Thyroid gland (tissue), 4 donors: ENCODE results near the gene PTPRN2.

Source experiments
- POLR2A ChIP-seq, 2 donors: fragments of 450-650 bp; IDR thresholded peaks; one replicate each; pipeline ENCODE4 v1.6.1; 2017; ENCODE audit warnings: antibody characterized with exemption in 2 of 2, mild to moderate bottlenecking in 2 of 2, moderate library complexity in 1 of 2
- TF ChIP-seq, protein P1 (sequence below), 6 experiments: fragments of 200-600 bp in 3 of 6; fragments of 450-650 bp in 3 of 6; sonication (generic) in 3 of 6; IDR thresholded peaks; one replicate each; pipeline ENCODE4 v1.5.1; 2016 to 2019; ENCODE audit warnings: antibody characterized with exemption in 6 of 6, mild to moderate bottlenecking in 2 of 6, inconsistent platforms in 1 of 6, moderate library complexity in 1 of 6

DNA sequence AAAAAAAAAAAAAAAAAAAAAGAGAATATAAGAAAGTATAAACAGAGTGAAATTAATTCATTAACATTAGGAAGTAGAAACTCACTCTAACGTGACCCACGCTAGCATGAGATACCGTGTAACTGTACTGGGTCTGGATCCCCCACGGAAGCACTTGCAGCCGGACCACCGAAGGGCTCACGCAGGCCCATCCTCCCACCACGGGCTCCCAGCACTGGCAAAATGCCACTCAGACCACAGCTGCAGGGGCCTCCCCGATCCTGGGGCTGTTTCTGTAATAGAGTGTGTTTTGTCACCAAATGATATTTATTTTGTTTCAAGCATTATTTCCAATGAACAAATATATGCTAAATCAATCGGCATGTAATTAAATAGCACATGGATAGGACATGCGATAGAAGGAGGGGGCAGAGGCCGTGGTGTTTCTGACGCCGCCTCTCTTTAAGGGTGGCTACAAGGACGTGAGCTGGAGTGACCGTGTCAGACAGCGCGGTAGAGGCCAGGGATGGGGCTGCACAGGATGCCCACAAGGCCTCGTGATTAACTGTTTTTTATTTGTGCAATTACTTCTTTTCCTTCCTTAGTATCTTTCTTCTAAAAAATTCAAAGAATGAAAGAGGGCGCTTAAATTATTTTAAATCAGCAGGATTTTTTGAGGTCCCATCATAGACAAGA, 568.5 kb downstream of the PTPRN2 start:
- TF ChIP-seq, protein P1, sequence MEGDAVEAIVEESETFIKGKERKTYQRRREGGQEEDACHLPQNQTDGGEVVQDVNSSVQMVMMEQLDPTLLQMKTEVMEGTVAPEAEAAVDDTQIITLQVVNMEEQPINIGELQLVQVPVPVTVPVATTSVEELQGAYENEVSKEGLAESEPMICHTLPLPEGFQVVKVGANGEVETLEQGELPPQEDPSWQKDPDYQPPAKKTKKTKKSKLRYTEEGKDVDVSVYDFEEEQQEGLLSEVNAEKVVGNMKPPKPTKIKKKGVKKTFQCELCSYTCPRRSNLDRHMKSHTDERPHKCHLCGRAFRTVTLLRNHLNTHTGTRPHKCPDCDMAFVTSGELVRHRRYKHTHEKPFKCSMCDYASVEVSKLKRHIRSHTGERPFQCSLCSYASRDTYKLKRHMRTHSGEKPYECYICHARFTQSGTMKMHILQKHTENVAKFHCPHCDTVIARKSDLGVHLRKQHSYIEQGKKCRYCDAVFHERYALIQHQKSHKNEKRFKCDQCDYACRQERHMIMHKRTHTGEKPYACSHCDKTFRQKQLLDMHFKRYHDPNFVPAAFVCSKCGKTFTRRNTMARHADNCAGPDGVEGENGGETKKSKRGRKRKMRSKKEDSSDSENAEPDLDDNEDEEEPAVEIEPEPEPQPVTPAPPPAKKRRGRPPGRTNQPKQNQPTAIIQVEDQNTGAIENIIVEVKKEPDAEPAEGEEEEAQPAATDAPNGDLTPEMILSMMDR (IDR thresholded peaks at IDR 0.05) = no peak
- TF ChIP-seq POLR2A (IDR thresholded peaks at IDR 0.05) = no peak
